ENCODE results near the gene MUC2.

Gene MUC2

DNA sequence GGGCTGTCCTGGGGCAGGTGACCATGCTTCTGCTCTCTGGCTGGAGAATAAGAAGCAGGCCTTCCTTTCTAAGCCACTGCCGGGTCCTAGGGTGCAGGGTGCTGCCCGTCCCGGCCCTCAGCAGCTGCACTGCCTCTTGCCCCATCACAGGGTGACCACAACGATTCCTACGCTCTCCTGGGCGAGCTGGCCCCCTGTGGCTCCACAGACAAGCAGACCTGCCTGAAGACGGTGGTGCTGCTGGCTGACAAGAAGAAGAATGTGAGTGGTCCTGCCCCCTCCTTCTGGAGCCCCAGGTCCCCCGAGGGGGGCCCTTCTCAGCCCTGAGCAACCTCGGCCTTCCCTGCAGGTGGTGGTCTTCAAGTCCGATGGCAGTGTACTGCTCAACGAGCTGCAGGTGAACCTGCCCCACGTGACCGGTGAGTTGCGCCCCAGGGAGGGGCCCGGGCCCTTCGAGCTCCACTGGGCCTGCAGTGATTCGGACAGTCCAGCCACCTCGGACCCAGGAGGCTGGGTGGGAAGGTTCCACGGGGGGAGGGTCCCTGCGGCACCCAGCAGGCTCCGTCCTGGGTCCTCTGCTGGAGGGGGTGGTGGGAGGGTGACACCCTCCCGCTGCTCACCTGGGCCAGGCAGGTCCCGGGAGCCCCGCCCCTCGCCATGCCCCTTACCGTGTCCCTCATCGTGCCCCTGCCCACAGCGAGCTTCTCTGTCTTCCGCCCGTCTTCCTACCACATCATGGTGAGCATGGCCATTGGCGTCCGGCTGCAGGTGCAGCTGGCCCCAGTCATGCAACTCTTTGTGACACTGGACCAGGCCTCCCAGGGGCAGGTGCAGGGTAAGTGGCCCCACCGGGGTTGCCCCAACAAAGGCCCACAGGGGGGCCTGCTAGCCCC is 8.3 kb downstream of the MUC2 start:
- Histone ChIP-seq H3K27me3 (replicated peaks; ENCODE audit: insufficient read depth, low read length) (peaks cover 64% of the 10 kb centered on the region), H3K36me3 (replicated peaks; ENCODE audit: insufficient read depth, low read length) (no peaks in the 10 kb centered on the region), H3K4me3 (ENCODE audit: low read length) (no peak overlapping the region), H3K27ac (ENCODE audit: low read length) (no peak overlapping the region), H3K9me2 (replicated peaks; ENCODE audit: insufficient read depth, low read length) (no peaks in the 10 kb centered on the region), H3K9me3 (replicated peaks; ENCODE audit: insufficient read depth, low read length) (no peaks in the 10 kb centered on the region), H3K4me2 (ENCODE audit: low read depth, low read length) (no peak overlapping the region), H3K4me1 (ENCODE audit: low read length) (no peaks in the 10 kb centered on the region), H3K79me2 (ENCODE audit: low read length) (no peaks in the 10 kb centered on the region), H4K20me1 (ENCODE audit: insufficient read depth, low read length) (no peaks in the 10 kb centered on the region), H2AFZ (ENCODE audit: low read length) (no peak overlapping the region), H3F3A (ENCODE audit: insufficient read depth, low read length) (no peaks in the 10 kb centered on the region), H3K9ac (ENCODE audit: low read length) (no peak overlapping the region)
- DNase-seq, result no peak
- no peak for TF ChIP-seq EZH2phosphoT487 (IDR thresholded peaks at IDR 0.05; ENCODE audit: low read length)
- TF ChIP-seq, protein P1, sequence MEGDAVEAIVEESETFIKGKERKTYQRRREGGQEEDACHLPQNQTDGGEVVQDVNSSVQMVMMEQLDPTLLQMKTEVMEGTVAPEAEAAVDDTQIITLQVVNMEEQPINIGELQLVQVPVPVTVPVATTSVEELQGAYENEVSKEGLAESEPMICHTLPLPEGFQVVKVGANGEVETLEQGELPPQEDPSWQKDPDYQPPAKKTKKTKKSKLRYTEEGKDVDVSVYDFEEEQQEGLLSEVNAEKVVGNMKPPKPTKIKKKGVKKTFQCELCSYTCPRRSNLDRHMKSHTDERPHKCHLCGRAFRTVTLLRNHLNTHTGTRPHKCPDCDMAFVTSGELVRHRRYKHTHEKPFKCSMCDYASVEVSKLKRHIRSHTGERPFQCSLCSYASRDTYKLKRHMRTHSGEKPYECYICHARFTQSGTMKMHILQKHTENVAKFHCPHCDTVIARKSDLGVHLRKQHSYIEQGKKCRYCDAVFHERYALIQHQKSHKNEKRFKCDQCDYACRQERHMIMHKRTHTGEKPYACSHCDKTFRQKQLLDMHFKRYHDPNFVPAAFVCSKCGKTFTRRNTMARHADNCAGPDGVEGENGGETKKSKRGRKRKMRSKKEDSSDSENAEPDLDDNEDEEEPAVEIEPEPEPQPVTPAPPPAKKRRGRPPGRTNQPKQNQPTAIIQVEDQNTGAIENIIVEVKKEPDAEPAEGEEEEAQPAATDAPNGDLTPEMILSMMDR (IDR thresholded peaks at IDR 0.05; ENCODE audit: low read length), result no peak
- no peak for TF ChIP-seq EZH2 (optimal IDR thresholded peaks at IDR 0.05; ENCODE audit: low read depth, low read length)

DNA sequence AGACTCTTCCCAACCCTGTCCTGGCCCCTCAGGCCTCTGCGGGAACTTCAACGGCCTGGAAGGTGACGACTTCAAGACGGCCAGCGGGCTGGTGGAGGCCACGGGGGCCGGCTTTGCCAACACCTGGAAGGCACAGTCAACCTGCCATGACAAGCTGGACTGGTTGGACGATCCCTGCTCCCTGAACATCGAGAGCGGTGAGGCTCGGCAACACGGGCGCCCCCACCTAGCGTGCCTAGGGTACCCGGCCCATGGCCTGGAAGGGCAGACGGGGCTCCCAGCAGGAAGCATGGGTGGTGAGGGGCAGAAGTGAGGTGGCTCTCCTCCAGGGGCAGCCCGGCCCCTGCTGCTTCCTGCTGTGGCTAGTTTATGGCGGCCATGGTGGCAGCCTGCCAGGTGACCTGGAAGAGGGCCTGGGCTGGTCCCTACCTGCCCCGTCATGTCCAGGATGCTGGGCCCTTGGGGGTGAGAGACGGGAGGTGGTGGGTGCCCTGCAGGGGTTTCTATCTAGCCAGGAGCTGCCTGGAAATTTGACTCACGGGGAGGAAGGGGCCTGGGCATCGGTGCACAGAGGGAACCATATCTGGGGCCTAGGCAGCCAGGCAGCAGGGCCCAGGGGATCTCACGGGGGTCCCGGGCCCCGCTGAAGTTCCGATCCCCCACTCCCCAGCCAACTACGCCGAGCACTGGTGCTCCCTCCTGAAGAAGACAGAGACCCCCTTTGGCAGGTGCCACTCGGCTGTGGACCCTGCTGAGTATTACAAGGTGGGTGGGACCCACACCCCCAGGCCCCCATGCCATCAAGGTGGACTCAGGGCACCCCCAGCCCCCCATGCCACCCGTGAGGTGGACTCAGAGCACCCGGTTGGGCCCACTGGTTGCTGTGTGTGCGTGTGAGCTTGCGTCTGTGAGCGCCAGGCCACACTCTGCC is 9.2 kb downstream of the MUC2 start:
- Histone ChIP-seq H3K79me2 (ENCODE audit: low read length) (no peaks in the 10 kb centered on the region), H3F3A (ENCODE audit: insufficient read depth, low read length) (no peaks in the 10 kb centered on the region), H3K27me3 (replicated peaks; ENCODE audit: insufficient read depth, low read length) (peaks cover 61% of the 10 kb centered on the region), H3K4me1 (ENCODE audit: low read length) (no peaks in the 10 kb centered on the region), H4K20me1 (ENCODE audit: insufficient read depth, low read length) (no peaks in the 10 kb centered on the region), H2AFZ (ENCODE audit: low read length) (no peak overlapping the region), H3K4me3 (ENCODE audit: low read length) (no peak overlapping the region), H3K9me2 (replicated peaks; ENCODE audit: insufficient read depth, low read length) (no peaks in the 10 kb centered on the region), H3K9me3 (replicated peaks; ENCODE audit: insufficient read depth, low read length) (no peaks in the 10 kb centered on the region), H3K27ac (ENCODE audit: low read length) (no peak overlapping the region), H3K36me3 (replicated peaks; ENCODE audit: insufficient read depth, low read length) (no peaks in the 10 kb centered on the region), H3K9ac (ENCODE audit: low read length) (no peak overlapping the region), H3K4me2 (ENCODE audit: low read depth, low read length) (no peak overlapping the region)
- TF ChIP-seq, protein P1 (IDR thresholded peaks at IDR 0.05; ENCODE audit: low read length), result no peak
- TF ChIP-seq EZH2phosphoT487 (IDR thresholded peaks at IDR 0.05; ENCODE audit: low read length) (no peak), EZH2 (optimal IDR thresholded peaks at IDR 0.05; ENCODE audit: low read depth, low read length) (no peak)
- DNase-seq, result no peak

DNA sequence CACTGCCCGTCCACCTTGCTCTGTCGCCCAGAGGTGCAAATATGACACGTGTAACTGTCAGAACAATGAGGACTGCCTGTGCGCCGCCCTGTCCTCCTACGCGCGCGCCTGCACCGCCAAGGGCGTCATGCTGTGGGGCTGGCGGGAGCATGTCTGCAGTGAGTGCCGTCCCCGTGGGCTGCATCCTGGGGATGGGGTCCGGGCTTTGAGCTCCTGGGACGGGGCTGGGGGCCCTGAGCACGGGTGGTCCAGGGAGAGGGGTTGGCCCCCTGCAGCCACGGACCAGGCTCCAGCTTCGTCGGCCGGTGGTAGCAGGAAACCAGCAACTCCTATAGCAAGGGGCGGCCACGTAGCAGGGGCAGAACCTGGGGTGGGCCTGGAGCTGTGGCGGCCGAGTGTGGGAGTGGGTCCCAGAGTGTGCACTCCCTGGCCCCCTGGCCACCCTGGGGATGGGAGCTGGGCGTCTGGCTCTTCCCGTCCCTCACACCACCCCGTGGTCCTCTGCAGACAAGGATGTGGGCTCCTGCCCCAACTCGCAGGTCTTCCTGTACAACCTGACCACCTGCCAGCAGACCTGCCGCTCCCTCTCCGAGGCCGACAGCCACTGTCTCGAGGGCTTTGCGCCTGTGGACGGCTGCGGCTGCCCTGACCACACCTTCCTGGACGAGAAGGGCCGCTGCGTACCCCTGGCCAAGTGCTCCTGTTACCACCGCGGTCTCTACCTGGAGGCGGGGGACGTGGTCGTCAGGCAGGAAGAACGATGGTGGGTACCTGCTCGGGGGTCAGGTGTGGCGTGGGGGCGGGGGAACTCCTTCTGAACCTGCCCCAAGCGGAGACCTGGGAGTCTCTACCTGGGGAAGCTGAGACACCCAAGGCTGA is 10.1 kb downstream of the MUC2 start:
- no peak overlapping the region for H3K4me3 ChIP-seq (ENCODE audit: low read length)
- TF ChIP-seq EZH2phosphoT487 (IDR thresholded peaks at IDR 0.05; ENCODE audit: low read length) (no peak), EZH2 (optimal IDR thresholded peaks at IDR 0.05; ENCODE audit: low read depth, low read length) (no peak)
- TF ChIP-seq, protein P1 (IDR thresholded peaks at IDR 0.05; ENCODE audit: low read length), result no peak
- H3K4me2 ChIP-seq (ENCODE audit: low read depth, low read length), result no peak overlapping the region
- no peaks in the 10 kb centered on the region for H3K36me3 ChIP-seq (replicated peaks; ENCODE audit: insufficient read depth, low read length)
- no peak overlapping the region for H3K9ac ChIP-seq (ENCODE audit: low read length)
- H3F3A ChIP-seq (ENCODE audit: insufficient read depth, low read length), result no peaks in the 10 kb centered on the region
- no peaks in the 10 kb centered on the region for H4K20me1 ChIP-seq (ENCODE audit: insufficient read depth, low read length)
- no peaks in the 10 kb centered on the region for H3K9me3 ChIP-seq (replicated peaks; ENCODE audit: insufficient read depth, low read length)
- no peaks in the 10 kb centered on the region for H3K79me2 ChIP-seq (ENCODE audit: low read length)
- no peak overlapping the region for H2AFZ ChIP-seq (ENCODE audit: low read length)
- H3K27ac ChIP-seq (ENCODE audit: low read length), result no peak overlapping the region
- H3K4me1 ChIP-seq (ENCODE audit: low read length), result no peaks in the 10 kb centered on the region
- H3K9me2 ChIP-seq (replicated peaks; ENCODE audit: insufficient read depth, low read length), result no peaks in the 10 kb centered on the region
- DNase-seq, result no peak
- peaks cover 70% of the 10 kb centered on the region for H3K27me3 ChIP-seq (replicated peaks; ENCODE audit: insufficient read depth, low read length)

Measured in MM.1S (cell line).